ENCODE measurements around the gene CGREF1. TPM values are rescaled to one million over a fixed set of nuclear protein-coding genes. Genes with fewer than 3 reads are reported as not detected.

Gene CGREF1
- total RNA-seq, 1 experiment from 2014 or later = 3.7 TPM

DNA sequence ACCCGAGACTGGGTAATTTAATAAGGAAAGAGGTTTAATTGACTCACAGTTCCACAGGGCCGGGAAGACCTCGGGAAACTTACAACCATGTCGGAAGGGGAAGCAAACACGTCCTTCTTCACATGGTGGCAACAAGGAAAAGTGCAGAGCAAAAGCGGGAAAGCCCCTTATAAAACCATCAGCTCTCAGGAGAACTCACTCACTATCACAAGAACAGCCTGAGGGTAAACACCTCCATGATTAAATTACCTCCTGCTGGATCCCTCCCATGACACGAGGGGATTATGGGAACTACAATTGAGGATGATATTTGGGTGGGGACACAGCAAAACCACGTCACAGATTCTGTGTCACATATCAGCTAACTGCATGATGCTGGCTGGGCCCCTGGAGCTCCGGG lies 41.3 kb upstream of the CGREF1 start:
- BruUV-seq (replicated peaks) = no TSS peak
- TF ChIP-seq, protein P1, sequence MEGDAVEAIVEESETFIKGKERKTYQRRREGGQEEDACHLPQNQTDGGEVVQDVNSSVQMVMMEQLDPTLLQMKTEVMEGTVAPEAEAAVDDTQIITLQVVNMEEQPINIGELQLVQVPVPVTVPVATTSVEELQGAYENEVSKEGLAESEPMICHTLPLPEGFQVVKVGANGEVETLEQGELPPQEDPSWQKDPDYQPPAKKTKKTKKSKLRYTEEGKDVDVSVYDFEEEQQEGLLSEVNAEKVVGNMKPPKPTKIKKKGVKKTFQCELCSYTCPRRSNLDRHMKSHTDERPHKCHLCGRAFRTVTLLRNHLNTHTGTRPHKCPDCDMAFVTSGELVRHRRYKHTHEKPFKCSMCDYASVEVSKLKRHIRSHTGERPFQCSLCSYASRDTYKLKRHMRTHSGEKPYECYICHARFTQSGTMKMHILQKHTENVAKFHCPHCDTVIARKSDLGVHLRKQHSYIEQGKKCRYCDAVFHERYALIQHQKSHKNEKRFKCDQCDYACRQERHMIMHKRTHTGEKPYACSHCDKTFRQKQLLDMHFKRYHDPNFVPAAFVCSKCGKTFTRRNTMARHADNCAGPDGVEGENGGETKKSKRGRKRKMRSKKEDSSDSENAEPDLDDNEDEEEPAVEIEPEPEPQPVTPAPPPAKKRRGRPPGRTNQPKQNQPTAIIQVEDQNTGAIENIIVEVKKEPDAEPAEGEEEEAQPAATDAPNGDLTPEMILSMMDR (IDR thresholded peaks at IDR 0.05; ENCODE audit: unreplicated experiment) = no peak
- Mint-ChIP-seq H3K27ac (ENCODE audit: unreplicated experiment) (no peak overlapping the region), H3K4me3 (ENCODE audit: low read depth, unreplicated experiment) (no peak overlapping the region), H3K9me3 (ENCODE audit: low read depth, unreplicated experiment) (no peaks in the 10 kb centered on the region), H3K27me3 (ENCODE audit: unreplicated experiment) (peaks cover 15% of the 10 kb centered on the region), H3K36me3 (ENCODE audit: insufficient read depth, unreplicated experiment) (no peaks in the 10 kb centered on the region), H3K4me1 (ENCODE audit: low read depth, unreplicated experiment) (peaks cover 11% of the 10 kb centered on the region)
- intact Hi-C loops (cut with micrococcal nuclease; ENCODE audit: unreplicated experiment) = no loop called here
- CTCF ChIA-PET = interaction anchor here (0.6 kb wide), 1 partner anchor 337 kb away, joined by 5 read pairs; the partner anchor contains the start of gene GCKR
- DNase-seq = no peak

DNA sequence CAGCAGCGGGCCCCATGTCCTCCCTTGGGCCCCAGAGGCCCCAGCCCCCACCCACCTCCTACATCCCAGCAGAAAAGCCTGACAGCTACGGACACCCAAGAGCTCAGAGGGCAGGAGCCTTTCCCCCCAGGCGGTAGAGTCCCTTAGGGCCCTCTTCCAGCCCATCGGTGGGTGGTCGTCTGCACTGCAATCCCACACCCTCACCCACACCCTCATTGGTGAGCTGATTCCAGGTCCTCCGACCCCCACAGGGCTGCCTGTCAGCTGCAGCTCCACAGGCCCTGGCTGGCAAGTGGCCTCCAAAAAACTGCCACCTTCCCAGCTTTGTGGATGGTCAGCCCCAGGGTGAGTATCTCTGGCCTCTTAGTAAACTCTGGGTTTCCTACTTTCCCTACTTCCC lies 40.3 kb upstream of the CGREF1 start:
- no peaks in the 10 kb centered on the region for H3K36me3 Mint-ChIP-seq (ENCODE audit: insufficient read depth, unreplicated experiment)
- CTCF ChIA-PET = interaction anchor here (0.5 kb wide), 1 partner anchor 195 kb away, joined by 3 read pairs; no protein-coding TSS in a partner anchor
- H3K4me3 Mint-ChIP-seq (ENCODE audit: low read depth, unreplicated experiment) = no peak overlapping the region
- no peak overlapping the region for H3K27ac Mint-ChIP-seq (ENCODE audit: unreplicated experiment)
- intact Hi-C loops (cut with micrococcal nuclease; ENCODE audit: unreplicated experiment) = no loop called here
- no peak for DNase-seq
- H3K9me3 Mint-ChIP-seq (ENCODE audit: low read depth, unreplicated experiment) = no peaks in the 10 kb centered on the region
- H3K27me3 Mint-ChIP-seq (ENCODE audit: unreplicated experiment) = peaks cover 21% of the 10 kb centered on the region
- no TSS peak for BruUV-seq (replicated peaks)
- TF ChIP-seq, protein P1 (IDR thresholded peaks at IDR 0.05; ENCODE audit: unreplicated experiment) = no peak
- H3K4me1 Mint-ChIP-seq (ENCODE audit: low read depth, unreplicated experiment) = peaks cover 11% of the 10 kb centered on the region

DNA sequence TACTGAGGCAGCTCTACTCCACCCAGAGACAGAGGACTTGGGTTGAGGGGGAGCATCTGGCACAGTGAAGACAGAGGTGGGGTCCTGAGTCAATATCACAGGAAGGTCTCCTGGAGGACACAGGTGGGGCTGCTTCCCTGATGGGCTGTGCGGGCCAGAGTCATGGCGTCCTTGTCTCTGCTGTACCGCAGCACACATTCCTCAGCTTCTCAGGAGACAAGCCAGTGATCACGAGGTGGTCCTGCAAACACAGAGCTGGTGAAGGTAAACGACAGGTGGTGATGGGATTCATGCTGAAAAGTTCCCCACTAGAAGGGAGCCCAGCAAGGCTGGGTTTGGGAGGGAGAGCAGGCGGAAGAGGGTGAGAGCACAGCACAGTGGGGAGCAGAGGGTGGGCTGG lies 39.5 kb upstream of the CGREF1 start:
- no TSS peak for BruUV-seq (replicated peaks)
- intact Hi-C loops (cut with micrococcal nuclease; ENCODE audit: unreplicated experiment) = no loop called here
- CTCF ChIA-PET = interaction anchor here (0.5 to 0.6 kb wide), 2 partner anchors 196 to 1142 kb away, joined by 3 read pairs; no protein-coding TSS in a partner anchor
- H3K4me1 Mint-ChIP-seq (ENCODE audit: low read depth, unreplicated experiment) = peaks cover 11% of the 10 kb centered on the region
- H3K27me3 Mint-ChIP-seq (ENCODE audit: unreplicated experiment) = peaks cover 29% of the 10 kb centered on the region
- no peaks in the 10 kb centered on the region for H3K36me3 Mint-ChIP-seq (ENCODE audit: insufficient read depth, unreplicated experiment)
- DNase-seq = no peak
- TF ChIP-seq, protein P1 (IDR thresholded peaks at IDR 0.05; ENCODE audit: unreplicated experiment) = no peak
- no peak overlapping the region for H3K27ac Mint-ChIP-seq (ENCODE audit: unreplicated experiment)
- no peak overlapping the region for H3K4me3 Mint-ChIP-seq (ENCODE audit: low read depth, unreplicated experiment)
- no peaks in the 10 kb centered on the region for H3K9me3 Mint-ChIP-seq (ENCODE audit: low read depth, unreplicated experiment)

DNA sequence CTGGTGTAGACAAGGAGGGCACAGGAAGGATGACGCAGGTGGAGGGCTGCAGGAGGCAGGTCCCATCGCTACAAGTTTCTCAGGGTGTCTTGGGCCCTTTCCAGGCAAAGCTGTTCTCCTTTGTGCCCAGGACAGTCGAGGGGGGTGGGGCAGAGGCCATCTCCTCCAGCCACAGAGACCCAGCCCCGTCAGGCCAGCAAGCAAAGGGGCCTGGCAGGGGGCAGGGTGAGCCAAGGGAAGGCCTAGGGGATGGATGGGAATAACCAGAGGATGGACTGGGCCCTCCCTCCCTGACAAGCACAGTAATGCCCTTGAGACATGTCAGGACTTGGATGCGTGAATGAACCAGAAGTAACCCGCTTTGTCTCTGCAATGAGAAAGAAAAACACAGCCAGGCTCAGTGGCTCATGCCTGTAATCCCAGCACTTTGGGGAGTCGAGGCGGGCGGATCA lies 36.2 kb upstream of the CGREF1 start:
- Mint-ChIP-seq H3K27ac (ENCODE audit: unreplicated experiment) (no peak overlapping the region), H3K27me3 (ENCODE audit: unreplicated experiment) (peaks cover 47% of the 10 kb centered on the region), H3K36me3 (ENCODE audit: insufficient read depth, unreplicated experiment) (no peaks in the 10 kb centered on the region), H3K4me1 (ENCODE audit: low read depth, unreplicated experiment) (no peaks in the 10 kb centered on the region), H3K4me3 (ENCODE audit: low read depth, unreplicated experiment) (no peak overlapping the region), H3K9me3 (ENCODE audit: low read depth, unreplicated experiment) (no peaks in the 10 kb centered on the region)
- no peak for DNase-seq
- no TSS peak for BruUV-seq (replicated peaks)
- CTCF ChIA-PET = no interaction called here
- TF ChIP-seq, protein P1 (IDR thresholded peaks at IDR 0.05; ENCODE audit: unreplicated experiment) = no peak
- intact Hi-C loops (cut with micrococcal nuclease; ENCODE audit: unreplicated experiment) = no loop called here

Data from Calu3 (cell line).